IMR-90 (cell line): ENCODE results near the gene BTNL8. TPM values are rescaled to one million over a fixed set of nuclear protein-coding genes. Genes with fewer than 3 reads are reported as not detected.

Experiments used
- ATAC-seq: fragments of 200-7000 bp; cut with Tn5 transposase; 2 replicates; pipeline ENCODE4 v1.9.1; 2020; ENCODE audit warnings: low read depth, mild to moderate bottlenecking, moderate library complexity
- BruUV-seq: library from RNA; stranded (reverse); fragments of 400-500 nt; replicated peaks from 2 replicates; lab custom pipeline; 2021; lab: Mats Ljungman, UMichigan
- CTCF ChIA-PET: fragments of 300-600 bp; formaldehyde crosslinking; extraction: SDS; loops from one replicate; lab custom pipeline; 2021; ENCODE audit warnings: antibody characterized with exemption; lab: Yijun Ruan, JAX
- POLR2A ChIA-PET: fragments of 300-600 bp; sonication (Branson Sonifier 250); formaldehyde crosslinking; loops from one replicate; lab custom pipeline; 2022; ENCODE audit warnings: antibody characterized with exemption; ENCODE audit not compliant: unreplicated experiment; lab: Charles Lee
- DNase-seq: peaks from one replicate; pipeline ENCODE4 v3.0.0; 2013
- H2AFZ ChIP-seq: replicated peaks from 2 replicates; pipeline ENCODE3; 2013; ENCODE audit warnings: low read length, mild to moderate bottlenecking; ENCODE audit not compliant: poor library complexity
- H2AK5ac ChIP-seq: 2 replicates; pipeline ENCODE4 v1.6.1; 2013; ENCODE audit warnings: low read depth, low read length, inconsistent platforms
- H2AK9ac ChIP-seq: replicated peaks from 2 replicates; pipeline ENCODE3; 2013; ENCODE audit warnings: mild to moderate bottlenecking, low read depth, low read length, moderate library complexity; ENCODE audit not compliant: poor library complexity
- H2BK120ac ChIP-seq: 2 replicates; pipeline ENCODE4 v1.6.1; 2013; ENCODE audit warnings: low read depth, low read length, inconsistent platforms
- H2BK15ac ChIP-seq: 3 replicates; pipeline ENCODE4 v1.6.1; 2013; ENCODE audit warnings: low read depth, low read length, inconsistent platforms
- H2BK20ac ChIP-seq: 2 replicates; pipeline ENCODE4 v1.6.1; 2013; ENCODE audit warnings: low read depth, mild to moderate bottlenecking, inconsistent platforms, low read length, moderate library complexity
- H2BK5ac ChIP-seq: 2 replicates; pipeline ENCODE4 v1.6.1; 2013; ENCODE audit warnings: mild to moderate bottlenecking, low read depth, low read length, inconsistent platforms; ENCODE audit not compliant: poor library complexity, severe bottlenecking
- H3K14ac ChIP-seq: replicated peaks from 2 replicates; pipeline ENCODE4 v1.6.1; 2013; ENCODE audit warnings: low read depth, low read length, inconsistent platforms
- H3K18ac ChIP-seq: 2 replicates; pipeline ENCODE4 v1.6.1; 2013; ENCODE audit warnings: low read depth, low read length, control low read depth
- H3K23ac ChIP-seq: 2 replicates; pipeline ENCODE4 v1.6.1; 2013; ENCODE audit warnings: low read depth, low read length, inconsistent platforms
- H3K27ac ChIP-seq: 2 replicates; pipeline ENCODE4 v1.5.1; 2013; ENCODE audit warnings: mild to moderate bottlenecking, control low read depth, low read length; ENCODE audit not compliant: insufficient read depth
- H3K27me3 ChIP-seq: 2 replicates; pipeline ENCODE4 v1.6.1; 2013; ENCODE audit warnings: low read length; ENCODE audit not compliant: control insufficient read depth, insufficient read depth
- H3K36me3 ChIP-seq: 2 replicates; pipeline ENCODE4 v1.6.1; 2013; ENCODE audit warnings: low read length, mixed read lengths; ENCODE audit not compliant: control insufficient read depth, insufficient read depth
- H3K4ac ChIP-seq: 2 replicates; pipeline ENCODE4 v1.6.1; 2013; ENCODE audit warnings: low read depth, low read length, inconsistent platforms
- H3K4me1 ChIP-seq: 2 replicates; pipeline ENCODE4 v1.6.1; 2013; ENCODE audit warnings: low read length, mixed read lengths; ENCODE audit not compliant: control insufficient read depth, insufficient read depth
- H3K4me2 ChIP-seq: 2 replicates; pipeline ENCODE4 v1.6.1; 2013; ENCODE audit warnings: low read depth, mild to moderate bottlenecking, control low read depth, low read length, moderate library complexity
- H3K4me3 ChIP-seq: 2 replicates; pipeline ENCODE4 v1.5.1; 2013; ENCODE audit warnings: low read depth, mild to moderate bottlenecking, control low read depth, low read length, moderate library complexity; ENCODE audit not compliant: insufficient read depth
- H3K56ac ChIP-seq: 2 replicates; pipeline ENCODE4 v1.6.1; 2013; ENCODE audit warnings: low read length, inconsistent platforms; ENCODE audit not compliant: insufficient read depth; ENCODE audit errors: extremely low read depth
- H3K79me1 ChIP-seq, 2 experiments: 2 replicates each; pipeline ENCODE4 v1.6.1; 2013; ENCODE audit warnings: low read length in 2 of 2, inconsistent platforms in 1 of 2, low read depth in 1 of 2
- H3K9ac ChIP-seq: 2 replicates; pipeline ENCODE4 v1.6.1; 2013; ENCODE audit warnings: low read depth, low read length, control low read depth
- H3K9me1 ChIP-seq: 2 replicates; pipeline ENCODE4 v1.6.1; 2013; ENCODE audit warnings: low read length, inconsistent platforms; ENCODE audit not compliant: insufficient read depth
- H3K9me3 ChIP-seq: 2 replicates; pipeline ENCODE4 v1.6.1; 2013; ENCODE audit warnings: low read length; ENCODE audit not compliant: control insufficient read depth, insufficient read depth
- H4K20me1 ChIP-seq: 2 replicates; pipeline ENCODE4 v1.6.1; 2013; ENCODE audit warnings: low read length, inconsistent platforms; ENCODE audit not compliant: insufficient read depth
- H4K5ac ChIP-seq: 2 replicates; pipeline ENCODE4 v1.6.1; 2013; ENCODE audit warnings: mild to moderate bottlenecking, low read depth, low read length, control low read depth
- H4K8ac ChIP-seq, 2 experiments: 2 replicates each; pipeline ENCODE4 v1.6.1; 2013; ENCODE audit warnings: low read depth in 2 of 2, low read length in 2 of 2, control low read depth in 1 of 2, inconsistent platforms in 1 of 2
- H4K91ac ChIP-seq: 2 replicates; pipeline ENCODE4 v1.6.1; 2013; ENCODE audit warnings: low read depth, low read length, inconsistent platforms; ENCODE audit not compliant: insufficient read depth
- ELK1 ChIP-seq: fragments of 150-350 bp; IDR thresholded peaks from 2 replicates; pipeline ENCODE4 v1.6.1; 2016; ENCODE audit warnings: low read depth, mild to moderate bottlenecking, low read length, moderate library complexity, borderline replicate concordance
- FOS ChIP-seq: fragments of 150-350 bp; IDR thresholded peaks from 2 replicates; pipeline ENCODE4 v1.6.1; 2016; ENCODE audit warnings: low read depth, low read length
- MAFK ChIP-seq: IDR thresholded peaks from 2 replicates; pipeline ENCODE4 v1.6.1; 2012; ENCODE audit warnings: low read depth, low read length, improper control_type of control experiment
- MAZ ChIP-seq: IDR thresholded peaks from 2 replicates; pipeline ENCODE4 v1.6.1; 2012; ENCODE audit warnings: low read depth, mild to moderate bottlenecking, low read length, improper control_type of control experiment, moderate library complexity, borderline replicate concordance
- MXI1 ChIP-seq: IDR thresholded peaks from 2 replicates; pipeline ENCODE4 v1.6.1; 2012; ENCODE audit warnings: low read depth, mild to moderate bottlenecking, low read length, moderate library complexity, borderline replicate concordance
- NFE2L2 ChIP-seq: fragments of 150-350 bp; IDR thresholded peaks from 2 replicates; pipeline ENCODE4 v1.6.1; 2016; ENCODE audit warnings: low read depth, mild to moderate bottlenecking, low read length
- RAD21 ChIP-seq: IDR thresholded peaks from 2 replicates; pipeline ENCODE4 v1.6.1; 2012; ENCODE audit warnings: low read length, improper control_type of control experiment
- RCOR1 ChIP-seq: IDR thresholded peaks from 2 replicates; pipeline ENCODE4 v1.6.1; 2012; ENCODE audit warnings: mild to moderate bottlenecking, low read length, improper control_type of control experiment; ENCODE audit not compliant: insufficient replicate concordance
- RFX5 ChIP-seq: IDR thresholded peaks from 2 replicates; pipeline ENCODE4 v1.8.0; 2012; ENCODE audit warnings: low read depth, mild to moderate bottlenecking, low read length, moderate library complexity
- SMC3 ChIP-seq: fragments of 150-350 bp; IDR thresholded peaks from 2 replicates; pipeline ENCODE4 v1.6.1; 2016; ENCODE audit warnings: low read depth, mild to moderate bottlenecking, antibody characterized with exemption, low read length, moderate library complexity
- USF2 ChIP-seq: fragments of 150-350 bp; IDR thresholded peaks from 2 replicates; pipeline ENCODE4 v1.6.1; 2017; ENCODE audit warnings: mild to moderate bottlenecking, antibody characterized with exemption, low read length, low read depth
- WGBS, 2 experiments: methylation state at CpG; one replicate each; pipeline versions ENCODE4 v1.1.5 to v1.1.7; 2013; ENCODE audit warnings: missing lambda C conversion rate in 2 of 2; ENCODE audit not compliant: insufficient read length in 1 of 2; ENCODE audit errors: extremely low coverage in 2 of 2; 5-methylcytosine and 5-hydroxymethylcytosine counted together
- dilution Hi-C: fragments of 300-500 bp; cut with HindIII; formaldehyde crosslinking; loops from one replicate; pipeline ENCODE4 v1.14.3; 2018; ENCODE audit warnings: low sequenced_read_pairs; ENCODE audit not compliant: unreplicated experiment
- in situ Hi-C: fragments of 300-500 bp; cut with MboI; formaldehyde crosslinking; loops from 3 replicates; pipeline ENCODE4 v1.14.3; 2019; ENCODE audit warnings: low sequenced_read_pairs, inconsistent platforms, mixed read lengths
- intact Hi-C: fragments of 100-400 bp; cut with micrococcal nuclease; formaldehyde crosslinking; loops from 2 replicates; pipeline ENCODE4 v1.10.0; 2022
- polyA plus RNA-seq, 3 experiments: library from polyadenylated mRNA; depleted of rRNA; stranded (reverse); fragments of >200 nt; gene quantifications; 2 replicates each; pipeline ENCODE4 v1.2.3, GENCODE V29; 2012; ENCODE audit warnings: low replicate concordance in 1 of 3
- total RNA-seq: library from RNA; depleted of rRNA; stranded (reverse); fragments of >200 nt; gene quantifications from 2 replicates; pipeline ENCODE4 v1.2.3, GENCODE V29; 2012
- TF ChIP-seq, protein P1 (sequence below): conservative IDR thresholded peaks from 2 replicates; pipeline ENCODE4 v1.5.1; 2012; ENCODE audit warnings: mild to moderate bottlenecking, low read depth, low read length, improper control_type of control experiment

BTNL8 gene
- total and polyA plus RNA-seq, 2 of the 4 experiments (the other 2 are of a cell fraction) = not detected

- H4K8ac ChIP-seq = no peak overlapping the region
- no peak overlapping the region for H2AK5ac ChIP-seq
- dilution Hi-C loops = no loop called here
- H3K56ac ChIP-seq = no peak overlapping the region
- no peak overlapping the region for H3K14ac ChIP-seq
- WGBS, 2 experiments = 68% methylated on average over 4 of the region's 9 CpGs; no CpG with 5 or more reads in 1 of the 2 experiments
- no peaks in the 10 kb centered on the region; the same call in 1 of the 2 replicates for H3K9me3 ChIP-seq
- ChIA-PET POLR2A (no interaction called here), CTCF (interaction anchor here (0.9 kb wide), 1 partner anchor 59 kb away, joined by 4 read pairs; no protein-coding TSS in a partner anchor)
- H3K4me3 ChIP-seq = no peak overlapping the region
- H2AK9ac ChIP-seq = no peak overlapping the region
- no peak overlapping the region for H3K18ac ChIP-seq
- H3K4me1 ChIP-seq = no peaks in the 10 kb centered on the region
- H2BK120ac ChIP-seq = no peak overlapping the region
- 0 out of 2 replicates have a peak, but pooled peaks cover 1% of the 10 kb centered on the region for H3K27me3 ChIP-seq
- ATAC-seq (no peak), DNase-seq (no peak)
- no peaks in the 10 kb centered on the region for H3K36me3 ChIP-seq
- H3K9ac ChIP-seq = no peak overlapping the region
- H2AFZ ChIP-seq = peak overlapping the region; percentile 17
- intact Hi-C loops = no loop called here
- in situ Hi-C loops = loop anchor here (10.0 kb wide), 1 partner anchor 282 kb away; no protein-coding TSS in a partner anchor
- no peak for TF ChIP-seq FOS
- no peak for TF ChIP-seq MAFK
- TF ChIP-seq ELK1 = no peak
- TF ChIP-seq RFX5 = no peak
- no peak for TF ChIP-seq SMC3
- TF ChIP-seq USF2 = no peak
- TF ChIP-seq, protein P1, sequence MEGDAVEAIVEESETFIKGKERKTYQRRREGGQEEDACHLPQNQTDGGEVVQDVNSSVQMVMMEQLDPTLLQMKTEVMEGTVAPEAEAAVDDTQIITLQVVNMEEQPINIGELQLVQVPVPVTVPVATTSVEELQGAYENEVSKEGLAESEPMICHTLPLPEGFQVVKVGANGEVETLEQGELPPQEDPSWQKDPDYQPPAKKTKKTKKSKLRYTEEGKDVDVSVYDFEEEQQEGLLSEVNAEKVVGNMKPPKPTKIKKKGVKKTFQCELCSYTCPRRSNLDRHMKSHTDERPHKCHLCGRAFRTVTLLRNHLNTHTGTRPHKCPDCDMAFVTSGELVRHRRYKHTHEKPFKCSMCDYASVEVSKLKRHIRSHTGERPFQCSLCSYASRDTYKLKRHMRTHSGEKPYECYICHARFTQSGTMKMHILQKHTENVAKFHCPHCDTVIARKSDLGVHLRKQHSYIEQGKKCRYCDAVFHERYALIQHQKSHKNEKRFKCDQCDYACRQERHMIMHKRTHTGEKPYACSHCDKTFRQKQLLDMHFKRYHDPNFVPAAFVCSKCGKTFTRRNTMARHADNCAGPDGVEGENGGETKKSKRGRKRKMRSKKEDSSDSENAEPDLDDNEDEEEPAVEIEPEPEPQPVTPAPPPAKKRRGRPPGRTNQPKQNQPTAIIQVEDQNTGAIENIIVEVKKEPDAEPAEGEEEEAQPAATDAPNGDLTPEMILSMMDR = no peak
- TF ChIP-seq RCOR1 = no peak
- no peak for TF ChIP-seq MAZ
- no peak for TF ChIP-seq RAD21
- TF ChIP-seq NFE2L2 = no peak
- TF ChIP-seq MXI1 = no peak
- no peaks in the 10 kb centered on the region for H4K20me1 ChIP-seq
- no TSS peak for BruUV-seq
- H3K27ac ChIP-seq = no peak overlapping the region
- no peak overlapping the region for H2BK15ac ChIP-seq
- H3K4me2 ChIP-seq = no peak overlapping the region
- no peak overlapping the region for H3K4ac ChIP-seq
- H4K5ac ChIP-seq = no peak overlapping the region
- no peak overlapping the region for H4K91ac ChIP-seq
- H2BK20ac ChIP-seq = no peak overlapping the region
- H3K9me1 ChIP-seq = no peaks in the 10 kb centered on the region
- H3K23ac ChIP-seq = no peak overlapping the region
- no peaks in the 10 kb centered on the region for H3K79me1 ChIP-seq
- no peak overlapping the region for H2BK5ac ChIP-seq
Observed at GRCh38 chr5:180872419-180872818, 26.5 kb upstream of the BTNL8 start.
